ENCODE data around the gene NANP.
"Not testable (repeated sequence)": the region's sequence is repeated elsewhere in the genome, so short reads cannot be mapped to it uniquely, and the experiment has no call there.

Gene NANP

DNA sequence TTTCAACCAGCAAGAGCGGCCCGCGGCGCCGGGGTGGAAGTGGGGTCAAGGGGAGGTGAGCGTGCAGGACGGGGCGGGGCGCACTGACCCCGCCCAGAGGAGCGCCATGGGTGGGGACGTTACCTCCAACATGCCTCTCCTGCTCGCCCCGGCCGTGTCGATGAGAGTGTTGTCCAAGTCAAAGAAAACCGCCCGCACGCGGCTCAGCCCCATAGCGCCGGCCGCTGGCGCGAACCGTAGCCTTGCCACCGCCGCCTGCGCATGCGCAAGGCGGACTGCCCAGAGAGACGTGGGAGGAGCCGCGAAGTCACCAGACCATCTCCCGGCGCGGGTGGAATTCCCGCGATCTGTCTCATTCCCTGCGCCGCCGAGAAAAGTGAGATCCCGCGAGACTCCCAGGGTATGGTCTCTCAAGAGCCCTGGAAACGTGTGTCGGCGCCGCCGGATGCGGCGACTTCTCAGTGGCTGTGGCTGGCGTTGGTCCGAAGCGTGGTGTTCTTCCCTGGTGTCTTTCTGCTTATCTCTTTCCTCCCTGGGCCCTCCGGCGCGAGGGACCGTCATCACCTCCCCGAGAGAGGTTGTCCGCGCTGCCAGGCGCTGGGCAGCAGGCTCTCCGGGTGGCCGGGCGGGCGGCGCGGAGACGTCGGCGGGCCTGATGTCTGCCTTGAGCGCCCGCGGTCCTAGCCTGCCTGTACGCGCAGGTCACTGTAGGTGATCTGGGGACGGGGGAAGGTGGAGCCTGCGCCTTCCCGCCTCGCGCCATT is at the start of gene NANP:
NANP (minus strand) TSS at position 279 of the 764 bp plus-strand sequence; CDS start at position 213, 66 bp downstream.
- peak; percentile 96 for DNase-seq

- no peak for DNase-seq
Measured at GRCh38 chr20:25672659-25673235, 48.9 kb upstream of the NANP start.

DNA sequence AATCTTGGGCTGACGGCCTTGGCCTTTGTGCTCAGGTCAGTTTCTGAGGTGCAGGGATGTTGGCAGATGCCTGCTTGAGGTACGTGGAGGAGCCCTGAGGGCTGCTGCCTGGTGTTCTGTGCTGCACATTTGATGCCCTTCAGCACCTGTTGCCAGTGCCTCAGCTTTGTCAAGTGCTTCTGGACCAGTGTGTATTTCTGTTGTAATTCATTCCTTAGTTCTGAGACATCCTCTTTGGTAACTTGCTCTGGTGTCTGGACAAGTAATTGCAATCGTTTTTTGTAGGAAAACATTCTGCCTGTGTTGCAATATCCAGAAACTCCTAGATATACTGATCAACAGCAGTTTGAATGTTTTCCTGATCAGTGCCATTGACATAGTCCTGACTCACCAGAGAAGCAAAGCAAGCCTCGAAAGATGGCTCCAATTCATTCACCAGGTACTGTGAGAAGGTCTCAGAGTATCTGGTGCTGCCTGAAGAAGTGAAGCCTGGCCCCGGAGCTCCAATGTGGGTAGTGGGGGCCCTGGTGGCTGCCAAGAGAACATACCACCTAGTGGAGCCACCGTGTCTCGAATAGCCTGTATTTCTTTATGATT is 46.1 kb upstream of the NANP start:
- DNase-seq, result no peak

- DNase-seq, result no peak
Measured at GRCh38 chr20:25668446-25668845, 44.6 kb upstream of the NANP start.

- DNase-seq, result no peak
Measured at GRCh38 chr20:25659999-25660398, 36.2 kb upstream of the NANP start.

GRCh38 chr20:25654487-25654886 is 30.7 kb upstream of the NANP start:
- DNase-seq, result no peak

DNA sequence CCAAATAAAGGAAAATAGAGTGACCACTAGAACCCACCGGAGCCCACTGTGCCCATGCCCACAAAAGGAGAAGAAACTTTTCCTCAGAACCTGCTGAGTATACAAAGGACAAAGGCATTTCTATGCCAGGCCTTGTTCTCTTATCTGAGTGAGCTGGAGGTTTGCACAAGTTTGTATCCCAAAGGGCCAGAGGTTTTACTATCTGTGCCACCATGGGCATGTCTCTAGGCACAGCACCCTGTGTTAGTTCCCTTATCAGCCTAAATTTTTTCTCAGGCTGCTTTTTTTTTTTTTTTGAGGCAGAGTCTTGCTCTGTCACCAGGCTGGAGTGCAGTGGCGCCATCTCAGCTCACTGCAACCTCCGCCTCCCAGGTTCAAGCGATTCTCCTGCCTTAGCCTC is 29.1 kb upstream of the NANP start:
- not testable (repeated sequence) for DNase-seq

GRCh38 chr20:25644814-25645213 is 21.0 kb upstream of the NANP start:
- DNase-seq, result no peak

DNA sequence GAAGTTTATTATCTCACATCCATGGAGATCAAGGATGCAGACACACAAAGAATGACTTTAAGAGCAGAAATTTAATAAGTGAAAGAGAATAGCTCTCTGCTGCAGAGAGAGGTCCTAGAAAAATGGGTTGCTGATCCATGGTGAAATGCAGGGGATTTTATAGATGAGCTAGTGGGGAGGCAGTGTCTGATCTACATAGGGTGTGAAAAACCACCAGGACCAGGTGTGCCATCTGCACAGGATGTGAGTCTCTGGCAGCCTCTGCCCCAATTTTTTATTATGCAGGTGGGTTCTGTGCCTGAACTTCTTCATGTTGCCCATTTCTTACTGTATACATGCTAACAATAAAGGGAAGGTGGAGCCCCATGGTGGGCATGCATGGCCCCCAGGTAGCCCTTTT is 19.9 kb upstream of the NANP start:
- DNase-seq, result no peak

GRCh38 chr20:25637247-25637646 is 13.4 kb upstream of the NANP start:
- no peak for DNase-seq

DNA sequence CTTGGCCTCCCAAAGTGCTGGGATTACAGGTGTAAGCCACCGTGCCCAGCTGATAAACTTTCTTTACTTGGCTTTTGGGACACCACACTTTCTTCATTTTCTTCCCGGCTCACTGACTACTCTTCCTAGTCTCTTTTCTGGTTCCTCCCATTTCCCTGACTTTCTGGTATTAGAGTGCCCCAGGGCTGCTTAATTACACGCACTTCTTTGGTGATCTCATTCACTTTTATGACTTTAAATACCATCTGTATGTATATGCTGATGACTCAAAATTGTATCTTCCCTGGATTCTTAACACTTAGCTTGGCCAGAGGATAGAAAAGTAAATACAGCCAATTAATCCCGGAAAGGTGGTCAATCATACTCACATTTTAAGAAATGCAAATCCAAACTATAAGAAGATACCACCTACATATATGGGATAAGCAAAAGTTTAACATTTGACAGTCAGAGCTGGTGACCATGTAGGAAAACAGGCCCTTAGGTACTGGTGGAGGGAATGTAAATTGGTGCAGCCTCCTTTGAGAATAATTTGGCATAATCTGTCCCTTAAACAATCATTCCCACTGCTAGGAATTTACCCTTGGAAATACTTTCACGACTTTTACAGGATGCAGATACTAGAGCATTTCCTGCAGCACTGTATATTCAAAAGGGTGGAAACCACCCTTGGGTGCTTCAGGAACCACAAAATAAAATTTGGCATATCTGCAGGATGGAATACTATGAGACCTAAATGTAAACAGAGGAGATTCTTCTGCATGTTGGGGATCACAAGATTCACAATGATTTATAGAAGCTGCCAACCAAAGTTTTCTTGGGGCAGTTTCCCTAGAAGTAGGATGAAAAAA is 9.4 kb upstream of the NANP start:
- no peak for DNase-seq

DNA sequence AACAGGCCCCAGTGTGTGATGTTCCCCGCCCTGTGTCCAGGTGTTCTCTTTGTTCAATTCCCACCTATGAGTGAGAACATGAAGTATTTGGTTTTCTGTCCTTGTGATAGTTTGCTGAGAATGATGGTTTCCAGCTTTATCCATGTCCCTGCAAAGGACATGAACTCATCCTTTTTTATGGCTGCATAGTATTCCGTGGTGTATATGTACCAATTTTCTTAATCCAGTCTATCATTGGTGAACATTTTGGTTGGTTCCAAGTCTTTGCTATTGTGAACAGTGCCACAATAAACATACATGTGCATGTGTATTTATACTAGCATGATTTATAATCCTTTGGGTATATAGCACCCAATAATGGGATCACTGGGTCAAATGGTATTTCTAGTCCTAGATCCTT is 6.8 kb upstream of the NANP start:
- DNase-seq, result not testable (repeated sequence)

GRCh38 chr20:25629816-25630499 is 6.1 kb upstream of the NANP start:
- DNase-seq, result no peak

- DNase-seq, result no peak
Measured at GRCh38 chr20:25626779-25627178, 3.0 kb upstream of the NANP start.

DNA sequence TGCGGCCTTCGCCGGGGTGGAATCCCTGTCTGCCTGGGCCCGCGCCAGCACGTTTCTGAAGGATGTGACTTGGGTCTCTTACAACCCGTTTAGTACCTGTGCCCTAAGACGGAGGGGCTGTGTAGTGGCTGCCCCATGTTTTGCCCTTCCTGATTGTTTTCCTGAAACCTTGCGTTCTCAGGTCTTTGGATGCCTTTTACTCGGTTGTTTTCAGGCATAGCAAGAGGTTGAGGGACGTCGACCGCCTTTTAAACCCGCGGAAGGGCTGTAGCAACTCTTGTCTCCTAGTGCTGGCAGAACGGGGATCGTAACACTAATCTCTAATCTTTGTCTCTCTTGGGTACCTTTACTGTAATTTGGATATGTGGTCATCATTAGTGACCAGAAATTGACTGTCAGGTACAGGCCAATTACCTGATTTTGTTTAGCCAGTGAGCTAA is 706 bp upstream of the NANP start:
- DNase-seq, result peak; percentile 44

DNA sequence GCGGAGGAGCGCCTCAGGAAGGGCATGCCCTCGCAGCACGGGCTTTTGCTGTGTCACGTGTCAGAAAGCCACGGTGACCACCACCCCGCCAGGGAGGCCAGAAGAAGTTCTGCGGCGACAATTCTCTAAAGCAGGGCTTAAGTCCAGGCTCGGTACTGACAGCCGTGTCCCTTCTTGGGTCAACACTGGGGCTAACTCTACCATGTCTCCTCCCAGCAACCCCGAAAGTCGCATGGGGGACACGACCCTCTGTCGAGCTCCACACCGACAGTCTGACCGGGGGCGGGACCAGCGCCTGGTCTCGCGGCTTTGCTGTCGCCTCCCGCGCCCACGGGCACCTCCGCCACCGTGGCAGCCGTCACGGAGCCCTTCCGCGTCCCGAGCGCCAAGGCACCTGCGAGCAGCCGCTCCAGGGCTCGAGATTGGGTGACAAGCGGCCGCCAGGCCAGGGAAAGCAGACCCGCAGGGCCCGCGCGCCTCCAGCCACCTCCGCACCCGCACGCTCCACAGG is 534 bp downstream of the NANP start:
- no peak for DNase-seq

GRCh38 chr20:25622450-25623224 is 1.2 kb downstream of the NANP start:
- no peak for DNase-seq

DNA sequence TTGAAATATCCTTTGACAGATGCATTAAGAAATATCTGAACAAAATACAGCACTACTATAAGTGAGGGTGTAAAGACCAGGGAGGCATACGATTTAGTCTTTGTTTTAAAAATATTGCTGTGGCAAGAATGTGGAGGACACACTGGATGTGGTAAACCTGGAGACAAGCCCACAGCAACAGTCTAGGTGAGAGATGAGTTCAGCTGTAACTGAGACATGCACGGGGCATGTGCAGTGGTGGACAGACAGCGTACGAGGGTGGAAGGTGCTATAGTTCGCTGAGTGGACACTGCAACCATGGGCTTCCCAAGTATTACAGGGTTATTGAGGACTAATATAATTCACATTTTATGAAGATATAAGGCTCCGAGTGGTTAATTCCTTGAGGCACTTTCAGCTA is 1.8 kb downstream of the NANP start:
- DNase-seq, result no peak

GRCh38 chr20:25619514-25619913 is 4.3 kb downstream of the NANP start:
- DNase-seq, result no peak

DNA sequence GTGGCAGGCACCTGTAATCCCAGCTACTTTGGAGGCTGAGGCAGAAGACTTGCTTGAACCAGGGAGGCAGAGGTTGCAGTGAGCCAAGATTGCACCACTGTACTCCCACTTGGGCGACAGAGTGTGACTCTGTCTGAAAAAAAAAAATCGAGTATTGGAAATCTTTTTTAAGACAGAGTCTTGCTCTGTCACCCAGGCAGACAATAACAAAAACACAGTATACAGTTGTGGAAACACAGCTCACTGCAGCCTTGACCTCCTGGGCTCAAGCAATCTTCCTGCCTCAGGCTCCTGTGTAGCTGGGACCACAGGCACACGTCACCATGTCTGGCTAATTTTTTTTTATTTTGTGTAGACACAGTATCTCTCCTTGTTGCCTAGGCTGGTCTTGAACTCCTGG is 15.0 kb downstream of the NANP start:
- DNase-seq, result no peak

GRCh38 chr20:25606094-25606695 is 17.6 kb downstream of the NANP start:
- DNase-seq, result no peak

All from GOT3 (cell line).